LoVo (cell line): ENCODE results near the gene DDR1.
"Not testable (repeated sequence)": the region's sequence is repeated elsewhere in the genome, so short reads cannot be mapped to it uniquely, and the experiment has no call there.

Experiments used
- DNase-seq: peaks from one replicate; pipeline ENCODE4 v3.0.0-alpha.2; 2016; ENCODE audit warnings: low spot score

Gene DDR1

DNA sequence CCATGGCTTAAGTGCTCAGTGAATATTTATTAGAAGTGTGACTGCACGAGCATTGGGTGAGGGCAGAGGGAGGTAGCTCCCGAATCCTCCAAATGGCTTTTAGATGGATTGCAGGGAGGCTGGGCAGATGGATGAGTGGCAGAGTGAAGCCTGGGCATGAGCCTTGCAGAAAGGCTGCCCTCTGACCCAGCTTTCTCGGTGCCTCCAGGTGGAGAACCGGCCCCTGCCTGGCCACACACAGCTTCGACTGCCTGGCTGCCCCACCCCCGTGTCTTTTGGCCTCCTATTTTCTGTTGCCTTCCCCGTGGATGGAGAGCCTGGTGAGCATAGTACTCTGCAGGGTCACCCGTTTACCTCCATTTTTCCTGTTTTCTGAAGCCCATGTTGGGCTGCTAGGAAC lies 33.2 kb downstream of the DDR1 start:
- DNase-seq = no peak

DNA sequence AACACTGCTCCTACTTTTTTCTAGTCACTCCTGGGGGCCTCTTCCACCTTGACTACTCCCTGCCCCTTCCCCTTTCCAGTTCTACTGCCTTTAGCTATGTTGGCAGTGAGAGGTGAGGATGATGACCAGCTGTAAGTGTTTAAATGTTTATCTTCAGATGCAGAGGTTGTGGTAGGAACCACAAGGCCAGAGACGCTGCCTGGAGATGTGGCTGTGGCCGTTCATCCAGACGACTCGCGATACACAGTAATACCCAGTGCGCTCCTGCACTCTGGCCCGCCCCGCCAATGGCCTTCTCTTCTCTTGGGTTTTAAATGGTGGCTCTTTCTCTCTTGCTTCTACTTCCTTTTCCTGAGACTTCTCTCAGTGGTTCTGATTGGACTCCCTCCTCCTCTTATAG lies 34.4 kb downstream of the DDR1 start:
- no peak for DNase-seq

DNA sequence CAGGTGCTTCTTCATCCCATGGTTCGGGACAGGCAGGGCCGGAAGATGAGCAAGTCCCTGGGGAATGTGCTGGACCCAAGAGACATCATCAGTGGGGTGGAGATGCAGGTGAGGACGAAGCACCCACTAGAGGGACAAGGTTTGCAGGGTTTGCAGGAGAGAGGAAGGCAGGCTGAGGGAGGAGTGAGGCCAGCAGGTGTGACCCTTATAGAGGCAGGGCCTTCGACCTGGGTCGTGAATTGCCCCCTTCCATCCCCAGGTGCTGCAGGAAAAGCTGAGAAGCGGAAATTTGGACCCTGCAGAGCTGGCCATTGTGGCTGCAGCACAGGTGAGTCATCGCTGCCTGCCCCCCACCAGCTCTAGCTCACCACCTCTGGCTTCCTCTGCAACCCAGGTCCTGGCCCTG lies 38.1 kb downstream of the DDR1 start:
- DNase-seq = no peak

DNA sequence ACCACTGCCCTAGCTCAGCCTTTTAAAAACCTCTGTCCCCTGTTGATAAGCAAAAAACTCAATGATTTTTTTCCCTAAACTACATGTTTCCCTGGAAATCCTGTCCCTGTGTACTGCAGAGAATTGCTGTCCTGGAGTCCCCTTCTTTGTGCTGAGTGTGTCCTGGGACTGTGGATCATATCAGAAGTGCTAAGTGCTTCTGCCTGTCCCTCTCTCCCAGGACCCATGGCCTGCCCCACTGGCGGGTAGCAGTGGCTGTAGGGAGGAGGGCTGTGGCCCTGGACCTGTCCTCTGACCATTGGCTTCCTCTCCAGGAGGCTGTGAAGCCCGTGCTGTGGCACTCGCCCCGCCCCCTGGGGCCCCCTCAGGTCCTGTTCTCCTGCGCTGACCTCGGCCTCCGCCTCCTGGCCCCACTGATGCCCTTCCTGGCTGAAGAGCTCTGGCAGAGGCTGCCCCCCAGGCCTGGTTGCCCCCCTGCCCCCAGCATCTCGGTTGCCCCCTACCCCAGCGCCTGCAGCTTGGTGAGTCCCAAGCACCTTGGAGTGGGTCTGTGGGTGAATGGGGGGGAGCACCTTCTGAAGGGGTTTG lies 39.8 kb downstream of the DDR1 start:
- DNase-seq = not testable (repeated sequence)

DNA sequence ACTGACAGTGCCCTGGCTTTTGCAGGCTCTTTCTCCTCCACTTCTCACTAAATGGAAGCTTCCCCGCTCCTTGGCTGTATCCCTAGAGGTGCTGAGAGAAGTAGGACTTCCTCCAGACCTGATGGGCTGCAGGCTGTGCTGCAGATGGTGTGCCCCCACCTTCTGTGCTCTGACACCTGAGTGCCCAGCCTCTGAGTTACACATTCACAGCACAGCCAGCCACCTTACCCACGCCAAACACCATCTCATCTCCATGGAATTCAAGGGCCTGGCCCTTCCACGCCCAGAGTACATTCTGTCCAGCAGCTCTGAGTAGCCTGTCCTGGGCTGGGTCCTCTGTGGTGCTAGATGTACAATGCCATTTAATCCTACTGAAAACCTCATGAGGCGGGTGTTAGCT lies 42.3 kb downstream of the DDR1 start:
- peak; percentile 24 for DNase-seq

DNA sequence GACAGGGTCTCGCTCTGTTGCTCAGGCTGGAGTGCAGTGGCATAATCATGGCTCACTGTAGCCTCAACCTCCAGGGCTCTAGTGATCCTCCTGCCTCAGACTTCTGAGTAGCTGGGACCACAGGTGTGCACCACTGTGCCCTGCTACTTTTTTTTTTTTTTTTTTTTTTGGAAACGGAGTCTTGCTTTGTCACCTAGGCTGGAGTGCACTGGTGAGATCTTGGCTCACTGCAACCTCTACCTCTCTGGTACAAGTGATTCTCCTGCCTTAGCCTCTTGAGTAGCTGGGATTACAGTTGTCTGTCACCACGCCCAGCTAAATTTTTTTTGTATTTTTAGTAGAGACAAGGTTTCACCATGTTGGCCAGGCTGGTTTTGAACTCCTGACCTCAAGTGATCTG lies 42.8 kb downstream of the DDR1 start:
- not testable (repeated sequence) for DNase-seq

DNA sequence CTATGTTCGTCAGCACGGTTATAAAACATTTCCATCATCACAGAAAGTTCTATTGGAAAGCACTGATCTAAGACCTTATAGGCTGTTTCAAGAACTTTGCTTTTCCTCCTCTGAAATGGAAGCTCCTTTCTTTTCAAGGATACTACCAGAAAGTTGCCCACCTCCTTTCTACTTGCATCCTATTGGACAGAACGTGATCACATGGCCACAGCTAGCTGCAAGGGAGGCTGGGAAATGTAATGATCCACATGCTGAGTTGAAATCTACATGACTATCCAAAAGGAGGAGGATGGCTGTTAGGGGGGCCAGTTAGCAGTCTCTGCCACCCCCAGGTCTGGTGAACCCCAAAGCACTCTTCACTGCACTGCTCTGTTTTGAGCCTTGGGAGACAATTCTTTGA lies 44.4 kb downstream of the DDR1 start:
- no peak for DNase-seq

DNA sequence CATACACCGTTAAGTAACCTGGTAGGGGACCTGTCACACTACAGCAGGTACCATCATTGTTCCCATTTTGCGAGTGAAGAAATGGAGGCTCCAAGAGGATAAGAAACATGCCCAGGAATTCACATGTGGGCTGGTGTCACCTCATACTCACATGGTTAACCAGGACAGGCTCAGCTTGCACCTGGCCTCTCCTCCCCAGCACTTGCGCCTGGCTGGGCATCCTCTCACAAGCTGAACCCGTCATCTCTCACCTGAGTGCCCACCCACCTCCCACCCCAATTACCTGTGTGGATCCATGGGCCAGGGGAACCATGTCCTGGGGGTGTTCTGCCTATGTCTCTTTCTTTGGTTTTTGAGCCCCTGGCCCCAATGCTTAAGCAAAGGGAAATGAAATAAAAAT lies 46.2 kb downstream of the DDR1 start:
- no peak for DNase-seq

DNA sequence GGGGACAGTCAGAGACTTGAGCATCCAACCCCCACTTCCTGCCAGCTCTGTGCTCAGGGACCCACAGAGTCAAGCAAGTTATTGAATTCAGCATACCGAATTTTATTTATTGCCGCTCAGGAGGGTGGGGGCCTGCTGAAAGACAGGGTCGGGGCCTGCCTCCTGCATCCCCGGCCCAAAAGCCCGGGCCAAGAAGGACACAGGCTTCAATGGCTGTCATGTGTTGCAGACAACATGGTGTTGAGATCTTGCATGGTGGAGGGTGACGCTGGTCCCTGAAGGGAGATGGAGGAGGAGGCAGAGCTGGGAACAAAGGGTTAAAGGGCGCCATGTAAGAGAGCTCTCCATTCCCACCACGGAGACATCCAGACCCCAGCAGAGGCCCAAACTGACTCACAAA lies 47.0 kb downstream of the DDR1 start:
- no peak for DNase-seq

DNA sequence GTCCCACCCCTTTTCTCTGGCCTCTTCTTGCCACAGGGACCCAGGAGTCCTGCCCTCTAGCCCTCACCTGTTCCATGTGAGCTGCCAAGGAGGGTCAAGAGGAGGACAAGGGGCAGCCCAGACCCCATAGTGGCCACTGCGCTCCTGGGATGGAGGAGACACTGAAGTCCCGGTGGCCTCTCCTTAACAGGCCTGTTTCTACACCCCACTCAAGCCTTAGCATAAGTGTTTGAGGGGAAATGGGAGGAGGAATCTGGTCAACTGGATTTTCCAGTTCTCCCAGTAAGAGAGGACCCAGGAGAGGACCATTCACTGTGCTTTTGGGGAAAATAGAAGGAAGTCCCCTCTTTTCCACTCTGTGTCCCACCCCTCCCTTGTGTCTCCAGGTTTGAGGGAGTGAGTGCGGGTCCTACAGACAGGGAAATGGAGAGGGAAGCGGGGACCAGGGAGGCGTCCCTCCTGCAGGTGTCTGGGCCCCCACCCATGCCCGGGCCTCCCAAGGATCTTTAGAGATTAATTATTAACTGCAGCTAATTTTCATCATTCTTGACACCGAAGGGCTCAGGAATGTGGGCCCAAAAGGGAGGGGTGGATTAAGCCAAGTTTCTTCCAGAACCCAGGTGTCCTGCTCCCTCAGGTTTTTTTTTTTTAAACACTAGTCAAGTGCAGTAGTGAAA lies 47.8 kb downstream of the DDR1 start, which contains the start of gene SFTA2:
TSS of gene SFTA2 (minus strand) at position 202 of the 677 bp plus-strand sequence. CDS start at position 128, 74 bp downstream.
- DNase-seq = peak; percentile 52

DNA sequence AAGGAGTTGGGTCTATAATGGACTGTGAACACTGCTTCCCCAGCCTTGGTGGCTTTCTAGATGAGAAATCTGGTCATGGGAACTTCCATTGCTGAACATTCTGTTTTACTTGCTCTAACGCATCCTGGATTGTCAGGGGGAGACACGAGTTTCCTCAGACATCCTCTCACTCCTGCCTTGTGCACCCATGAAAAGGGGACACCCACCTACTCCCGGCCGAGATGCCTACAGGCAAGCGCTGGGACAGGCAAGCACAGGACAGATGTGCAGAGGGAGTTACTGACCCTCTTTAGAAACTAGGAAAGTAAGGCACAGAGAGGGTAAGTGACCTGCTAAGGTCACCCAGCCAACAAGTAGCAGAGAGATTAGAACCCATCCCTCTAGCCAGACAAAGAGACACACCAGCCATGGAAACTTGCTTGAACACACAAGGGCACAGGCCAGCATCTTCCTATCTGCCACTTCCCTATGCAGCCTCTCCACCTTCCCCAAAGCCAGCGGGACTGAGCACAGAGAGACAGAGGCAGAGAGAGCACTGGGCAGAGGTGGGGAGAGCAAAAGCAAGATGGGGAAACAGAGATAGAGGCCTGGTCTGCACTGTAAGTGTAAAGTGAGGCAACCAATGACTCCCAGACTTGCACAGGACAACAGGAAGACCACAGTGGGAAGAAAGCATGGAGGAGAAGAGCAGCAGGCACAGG lies 48.5 kb downstream of the DDR1 start:
- no peak for DNase-seq

DNA sequence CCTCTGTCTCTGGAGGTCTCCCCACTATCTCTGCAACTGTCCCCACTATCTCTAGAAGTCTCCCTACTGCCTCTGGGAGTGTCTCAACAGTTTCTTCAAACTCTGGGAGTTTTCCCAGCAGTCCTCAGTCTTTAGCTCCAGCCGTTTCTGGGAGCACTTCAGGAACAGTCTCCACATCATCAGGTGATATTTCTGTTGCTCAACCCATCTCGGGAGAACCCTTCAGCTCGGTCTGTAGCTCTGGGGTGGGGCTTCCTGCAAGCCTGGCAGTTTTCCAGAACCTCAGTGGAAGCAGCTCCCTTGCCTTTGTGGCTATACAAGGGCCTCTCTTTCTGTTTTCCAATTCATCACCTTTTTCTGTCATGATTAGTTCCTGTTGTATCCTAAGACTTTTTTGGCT lies 50.7 kb downstream of the DDR1 start:
- DNase-seq = peak; percentile 37

DNA sequence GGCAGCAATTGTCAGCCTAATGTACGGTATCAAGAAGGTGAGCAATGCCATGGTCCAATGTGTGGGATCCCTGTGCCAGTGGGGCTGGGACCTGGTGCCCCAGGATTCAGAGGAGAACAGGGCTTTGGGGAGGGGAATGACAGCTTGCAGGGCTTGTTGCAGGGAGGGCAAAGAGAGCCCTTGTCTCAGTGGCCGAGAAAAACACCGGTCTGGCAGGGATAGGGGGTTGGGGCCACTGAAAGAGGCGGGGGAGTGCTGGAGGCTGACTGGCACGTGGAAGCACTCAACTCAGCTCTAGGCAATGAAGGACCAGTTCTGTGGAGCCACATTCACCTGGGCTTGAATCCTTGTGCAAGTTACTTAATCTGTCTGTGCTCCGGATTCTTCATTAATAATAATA lies 52.9 kb downstream of the DDR1 start:
- DNase-seq = no peak

DNA sequence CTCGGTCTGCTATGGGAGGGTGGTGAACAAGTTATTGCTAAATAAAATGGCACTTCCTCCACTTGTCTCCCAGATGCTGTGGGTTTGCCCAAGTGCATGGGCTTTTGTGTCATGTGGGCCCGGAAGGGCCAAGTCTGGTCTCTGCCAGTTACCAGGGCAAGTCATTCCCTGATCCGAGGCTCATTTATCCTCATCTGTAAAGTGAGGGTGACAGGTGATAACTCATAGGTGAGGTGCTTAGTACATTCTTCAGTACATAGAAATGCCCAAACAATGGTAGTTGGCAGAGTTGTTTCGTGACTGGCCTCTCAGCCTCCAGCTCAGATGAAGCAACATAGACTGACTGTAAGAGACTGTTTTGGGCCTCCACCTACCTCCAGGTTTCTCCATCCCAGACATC lies 54.4 kb downstream of the DDR1 start:
- DNase-seq = no peak

DNA sequence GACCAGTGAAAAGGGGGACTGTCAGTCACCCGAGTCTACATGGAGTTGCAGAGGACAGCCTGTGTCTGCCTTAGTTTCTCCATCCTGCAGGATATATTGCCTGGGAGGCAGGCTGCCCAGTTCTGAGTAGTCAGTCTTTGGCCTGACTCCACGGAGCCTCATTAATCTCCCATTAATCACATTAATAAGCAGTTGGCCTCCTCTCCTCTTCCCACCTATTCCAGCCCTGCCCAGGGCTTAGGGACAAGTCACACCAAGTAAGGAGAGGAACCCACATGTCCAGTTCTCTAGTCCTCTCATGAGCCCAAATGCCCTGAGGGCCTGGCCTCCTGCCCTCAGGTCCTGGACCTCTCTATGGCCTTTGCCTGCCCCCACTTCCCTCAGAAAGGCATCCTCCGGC lies 55.2 kb downstream of the DDR1 start:
- no peak for DNase-seq

DNA sequence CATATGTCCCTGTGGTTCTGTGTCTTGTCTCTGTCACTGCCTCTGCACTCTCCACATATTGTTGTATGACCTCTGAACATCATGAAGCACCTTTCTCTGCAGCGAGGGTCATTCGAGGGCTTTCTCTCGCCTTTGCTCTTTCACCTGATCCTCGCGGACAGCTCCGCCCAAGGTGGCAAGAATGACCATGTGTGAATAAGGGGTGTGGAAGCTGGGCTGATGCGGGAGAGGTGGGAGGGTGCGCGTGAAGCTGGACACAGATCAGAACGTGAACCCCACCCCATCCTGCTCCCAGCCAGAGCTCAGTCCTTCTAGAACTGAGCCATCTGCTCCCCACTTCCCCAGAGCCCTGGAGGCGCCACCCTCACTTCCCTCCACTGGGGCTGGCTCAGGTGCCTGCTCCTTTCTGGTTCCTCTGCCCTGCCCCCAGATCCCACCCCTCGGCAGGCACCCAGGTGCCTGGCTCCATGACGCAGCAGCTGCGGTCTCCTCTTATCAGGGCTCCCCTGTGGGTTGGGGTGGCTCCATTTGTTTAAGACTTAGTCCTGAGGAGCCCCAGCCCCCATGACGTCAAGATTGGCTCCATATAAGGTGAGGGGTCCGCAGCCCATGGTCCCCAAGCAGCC lies 56.2 kb downstream of the DDR1 start, which contains the start of gene MUCL3:
TSS of gene MUCL3 (plus strand) at position 613 of the 626 bp plus-strand sequence. CDS start 27 bp downstream, outside the sequence.
- DNase-seq = no peak

DNA sequence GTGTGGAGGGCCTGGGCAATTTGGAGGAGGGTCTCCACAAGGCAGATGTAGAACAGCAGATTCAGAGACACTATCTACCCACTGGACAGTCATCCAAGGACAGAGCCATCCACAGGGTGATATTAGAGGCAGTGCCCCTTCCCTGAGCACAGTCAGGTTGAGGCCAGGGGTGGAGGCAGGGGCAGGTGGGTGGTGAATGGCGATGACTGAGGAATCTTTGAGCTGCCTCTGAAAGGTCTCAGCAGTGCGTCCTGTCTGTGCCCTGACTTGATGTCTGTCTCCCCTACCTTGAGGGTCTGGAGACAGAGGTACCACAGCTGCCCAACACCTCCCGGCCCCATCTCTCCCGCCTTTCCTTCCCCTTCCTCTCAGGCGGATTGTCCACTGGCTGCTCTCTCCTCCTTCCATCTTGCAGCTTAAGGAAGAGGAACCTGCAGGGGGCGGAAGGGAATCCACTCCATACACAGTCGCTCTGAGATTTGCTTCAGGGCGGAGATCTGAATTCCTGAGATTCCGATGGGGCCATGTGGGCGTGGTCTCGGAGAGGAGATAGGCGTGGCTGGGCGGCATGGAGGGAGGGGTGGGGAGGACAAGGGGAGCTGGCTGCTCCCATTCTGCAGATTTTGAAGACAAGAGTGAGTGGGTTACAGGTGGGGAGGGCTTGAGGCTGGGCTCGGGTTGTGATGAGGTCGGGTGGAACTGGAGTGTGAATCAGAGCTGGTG lies 58.2 kb downstream of the DDR1 start:
- DNase-seq = peak; percentile 90

DNA sequence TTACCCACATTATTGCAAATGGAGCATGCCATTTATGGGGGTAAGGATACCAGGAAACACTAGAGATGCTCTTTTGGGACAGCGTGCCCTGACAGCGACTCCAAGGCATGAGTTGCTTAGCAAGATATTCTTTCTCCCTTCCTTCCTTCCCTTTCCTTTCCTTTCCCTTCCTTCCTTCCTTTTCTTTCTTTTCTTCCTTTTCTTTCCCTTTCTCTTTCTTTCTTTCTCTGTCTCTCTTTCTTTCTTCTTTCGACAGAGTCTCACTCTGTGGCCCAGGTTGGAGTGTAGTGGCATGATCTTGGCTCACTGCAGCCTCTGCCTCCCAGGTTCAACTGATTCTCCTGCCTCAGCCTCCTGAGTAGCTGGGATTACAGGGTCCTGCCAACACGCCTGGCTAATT lies 59.7 kb downstream of the DDR1 start:
- DNase-seq = no peak

DNA sequence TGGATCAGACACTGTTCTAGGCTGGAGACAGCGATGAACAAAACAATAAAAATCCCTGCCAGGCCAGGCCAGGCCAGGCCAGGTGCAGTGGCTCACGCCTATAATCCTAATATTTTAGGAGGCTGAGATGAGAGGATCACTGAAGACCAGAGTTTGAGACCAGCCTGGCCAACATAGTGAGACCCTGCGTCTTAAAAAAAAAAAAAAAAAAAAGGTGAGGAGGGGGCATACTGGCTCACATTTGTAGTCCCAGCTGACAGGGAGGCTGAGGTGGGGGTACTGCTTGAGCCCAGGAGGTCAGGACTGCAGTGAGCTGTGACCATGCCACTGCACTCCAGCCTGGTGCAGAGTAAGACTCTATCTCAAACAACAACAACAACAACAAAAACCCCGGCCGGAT lies 61.0 kb downstream of the DDR1 start:
- no peak for DNase-seq

DNA sequence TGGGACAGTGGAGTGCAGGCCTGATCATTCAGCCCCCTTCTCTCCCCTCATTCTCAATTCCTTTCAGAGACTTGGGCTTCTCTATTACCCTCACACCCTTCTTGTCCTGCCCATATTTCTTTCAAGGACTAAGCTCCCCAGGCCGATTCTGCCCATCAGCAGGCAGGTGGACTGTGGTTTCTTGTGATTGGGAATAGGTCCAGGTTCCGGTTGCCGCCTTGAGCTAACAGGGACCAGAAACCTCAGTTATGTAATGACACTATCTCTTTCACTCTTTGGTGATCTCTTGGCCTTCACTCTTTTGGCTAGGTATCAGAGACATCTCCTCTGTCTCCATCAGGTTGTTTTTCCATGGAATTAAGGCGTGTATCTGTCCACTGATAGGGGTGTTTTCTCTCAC lies 62.9 kb downstream of the DDR1 start:
- no peak for DNase-seq

DNA sequence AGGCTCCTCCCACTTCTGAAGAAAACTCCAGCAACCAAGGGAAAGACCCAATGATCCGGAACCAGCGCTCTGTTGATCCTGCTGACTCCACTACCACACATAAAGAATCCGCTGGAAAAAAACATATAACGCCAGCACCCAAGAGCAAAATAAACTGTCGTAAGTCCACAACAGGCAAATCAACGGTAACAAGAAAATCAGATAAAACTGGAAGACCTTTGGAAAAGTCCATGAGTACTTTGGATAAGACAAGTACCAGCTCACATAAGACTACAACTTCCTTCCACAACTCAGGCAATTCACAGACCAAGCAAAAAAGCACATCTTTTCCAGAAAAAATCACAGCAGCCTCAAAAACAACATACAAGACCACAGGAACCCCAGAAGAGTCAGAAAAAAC lies 64.5 kb downstream of the DDR1 start:
- no peak for DNase-seq
